ENCODE measurements around the gene SASH1.

The SASH1 gene

GRCh38 chr6:148406579-148407371 lies 64.1 kb downstream of the SASH1 start:
- no peak for DNase-seq

GRCh38 chr6:148407372-148407771 lies 64.7 kb downstream of the SASH1 start:
- DNase-seq, result no peak

- DNase-seq, result no peak
Observed at GRCh38 chr6:148413321-148414091, 70.9 kb downstream of the SASH1 start.

GRCh38 chr6:148414092-148414489 lies 71.5 kb downstream of the SASH1 start:
- no peak for DNase-seq

- no peak for DNase-seq
Observed at GRCh38 chr6:148414836-148415235, 72.2 kb downstream of the SASH1 start.

- DNase-seq, result no peak
Observed at GRCh38 chr6:148415511-148416260, 73.0 kb downstream of the SASH1 start.

GRCh38 chr6:148416330-148416965 lies 73.8 kb downstream of the SASH1 start:
- DNase-seq, result no peak

- DNase-seq, result no peak
Observed at GRCh38 chr6:148417045-148417444, 74.4 kb downstream of the SASH1 start.

GRCh38 chr6:148419430-148419829 lies 76.8 kb downstream of the SASH1 start:
- DNase-seq, result no peak

- no peak for DNase-seq
Observed at GRCh38 chr6:148422085-148422484, 79.4 kb downstream of the SASH1 start.

GRCh38 chr6:148423133-148423532 lies 80.5 kb downstream of the SASH1 start:
- DNase-seq, result no peak

GRCh38 chr6:148423601-148424270 lies 81.1 kb downstream of the SASH1 start:
- DNase-seq, result no peak

- DNase-seq, result no peak
Observed at GRCh38 chr6:148425443-148425842, 82.8 kb downstream of the SASH1 start.

GRCh38 chr6:148426317-148426977 lies 83.8 kb downstream of the SASH1 start:
- DNase-seq, result no peak

- no peak for DNase-seq
Observed at GRCh38 chr6:148427333-148427732, 84.7 kb downstream of the SASH1 start.

GRCh38 chr6:148429423-148429822 lies 86.8 kb downstream of the SASH1 start:
- DNase-seq, result no peak

- no peak for DNase-seq
Observed at GRCh38 chr6:148430897-148431296, 88.3 kb downstream of the SASH1 start.

GRCh38 chr6:148431413-148431812 lies 88.8 kb downstream of the SASH1 start:
- no peak for DNase-seq

- no peak for DNase-seq
Observed at GRCh38 chr6:148431840-148432239, 89.2 kb downstream of the SASH1 start.

GRCh38 chr6:148432462-148433195 lies 90.0 kb downstream of the SASH1 start:
- no peak for DNase-seq

GRCh38 chr6:148435386-148435785 lies 92.7 kb downstream of the SASH1 start:
- DNase-seq, result no peak

Measured in CD4-positive, alpha-beta T cell treated with Interferon gamma for 1 hour (primary cell).